Breast epithelium (tissue), 4 donors: ENCODE measurements around the gene PCDH9. TPM values are rescaled to one million over a fixed set of nuclear protein-coding genes. Genes with fewer than 3 reads are reported as not detected.

Source experiments
- DNase-seq, 2 donors: peaks; one replicate each; pipeline ENCODE4 v3.0.0-alpha.2; 2019; ENCODE audit warnings: low spot score in 2 of 2
- H3K27ac ChIP-seq, 2 donors: fragments of 200-600 bp; sonication (generic) in 1 of 2; one replicate each; pipeline ENCODE4 v1.5.1; 2016 to 2019; ENCODE audit warnings: mild to moderate bottlenecking in 1 of 2
- H3K27me3 ChIP-seq, 2 donors: fragments of 200-600 bp; sonication (generic) in 1 of 2; one replicate each; pipeline versions ENCODE4 v1.5.1 to v1.6.0; 2017 to 2019; ENCODE audit warnings: control low read depth in 1 of 2, mild to moderate bottlenecking in 1 of 2
- H3K36me3 ChIP-seq: fragments of 200-600 bp; one replicate; pipeline ENCODE4 v1.5.1; 2019
- H3K4me1 ChIP-seq, 2 donors: fragments of 200-600 bp; sonication (generic); one replicate each; pipeline ENCODE4 v1.5.1; 2016 to 2019; ENCODE audit warnings: control low read depth in 1 of 2
- H3K4me3 ChIP-seq, 3 donors: fragments of 200-600 bp; sonication (generic); 1 replicate in 2 of 3; 2 replicates in 1 of 3; pipeline ENCODE4 v1.5.1; 2016 to 2019; ENCODE audit warnings: mild to moderate bottlenecking in 3 of 3, moderate library complexity in 2 of 3
- H3K9me3 ChIP-seq, 2 donors: fragments of 200-600 bp; sonication (generic) in 1 of 2; one replicate each; pipeline ENCODE4 v1.5.1; 2016 to 2019; ENCODE audit warnings: control low read depth in 1 of 2
- CTCF ChIP-seq, 3 donors: fragments of 450-650 bp; IDR thresholded peaks; one replicate each; pipeline ENCODE4 v1.5.1; 2016 to 2017; ENCODE audit warnings: antibody characterized with exemption in 3 of 3, mild to moderate bottlenecking in 3 of 3, moderate library complexity in 3 of 3
- POLR2A ChIP-seq: fragments of 450-650 bp; IDR thresholded peaks from one replicate; pipeline ENCODE4 v1.6.1; 2016; ENCODE audit warnings: antibody characterized with exemption, mild to moderate bottlenecking, moderate library complexity
- POLR2AphosphoS5 ChIP-seq, 3 donors: sonication (generic); formaldehyde crosslinking; IDR thresholded peaks; one replicate each; pipeline ENCODE4 v1.6.1; 2017; ENCODE audit warnings: antibody characterized with exemption in 3 of 3
- intact Hi-C: fragments of 100-400 bp; cut with DNase I; formaldehyde crosslinking; loops from one replicate; pipeline ENCODE4 v1.15.1; 2023; ENCODE audit warnings: low total_unique reads
- total RNA-seq, 3 donors: library from RNA; depleted of rRNA; stranded (reverse); fragments of >200 nt; gene quantifications; one replicate each; pipeline ENCODE4 v1.1.0, GENCODE V29; 2016

PCDH9 gene
- total RNA-seq, 3 donors from 2014 or later: 0.98 to 26.7 (median 3.7) TPM

- no peaks in the 10 kb centered on the region for H3K36me3 ChIP-seq
- TF ChIP-seq POLR2A (no peak), POLR2AphosphoS5 (IDR thresholded peaks at IDR 0.05) (no peak), CTCF (IDR thresholded peaks at IDR 0.05) (no peak)
- H3K9me3 ChIP-seq: no peaks in the 10 kb centered on the region
- H3K4me3 ChIP-seq: no peak overlapping the region
- no peaks in the 10 kb centered on the region for H3K27me3 ChIP-seq
- intact Hi-C loops: no loop called here
- no peaks in the 10 kb centered on the region for H3K4me1 ChIP-seq
- DNase-seq: no peak
- H3K27ac ChIP-seq: no peak overlapping the region
These were observed 882.5 kb downstream of the PCDH9 start for GRCh38 chr13:66347486-66348117.

GRCh38 chr13:66345971-66346370, 884.2 kb downstream of the PCDH9 start:
- TF ChIP-seq CTCF (IDR thresholded peaks at IDR 0.05): no peak
- TF ChIP-seq POLR2AphosphoS5 (IDR thresholded peaks at IDR 0.05): no peak
- TF ChIP-seq POLR2A: no peak
- H3K9me3 ChIP-seq: no peaks in the 10 kb centered on the region
- no peak overlapping the region for H3K27ac ChIP-seq
- intact Hi-C loops: no loop called here
- no peaks in the 10 kb centered on the region for H3K27me3 ChIP-seq
- H3K4me3 ChIP-seq: no peak overlapping the region
- H3K36me3 ChIP-seq: no peaks in the 10 kb centered on the region
- DNase-seq: no peak
- no peaks in the 10 kb centered on the region for H3K4me1 ChIP-seq

GRCh38 chr13:66345518-66345810, 884.7 kb downstream of the PCDH9 start:
- no peak for DNase-seq
- no peak for TF ChIP-seq POLR2AphosphoS5 (IDR thresholded peaks at IDR 0.05)
- no peak for TF ChIP-seq POLR2A
- TF ChIP-seq CTCF (IDR thresholded peaks at IDR 0.05): no peak
- Histone ChIP-seq H3K4me1 (no peaks in the 10 kb centered on the region), H3K36me3 (no peaks in the 10 kb centered on the region), H3K4me3 (no peak overlapping the region), H3K27me3 (no peaks in the 10 kb centered on the region), H3K27ac (no peak overlapping the region), H3K9me3 (no peaks in the 10 kb centered on the region)
- intact Hi-C loops: no loop called here

GRCh38 chr13:66344805-66345517, 885.2 kb downstream of the PCDH9 start:
- Histone ChIP-seq H3K4me1 (no peaks in the 10 kb centered on the region), H3K27ac (no peak overlapping the region), H3K36me3 (no peaks in the 10 kb centered on the region), H3K9me3 (no peaks in the 10 kb centered on the region), H3K4me3 (no peak overlapping the region), H3K27me3 (no peaks in the 10 kb centered on the region)
- intact Hi-C loops: no loop called here
- TF ChIP-seq POLR2A (no peak), POLR2AphosphoS5 (IDR thresholded peaks at IDR 0.05) (no peak), CTCF (IDR thresholded peaks at IDR 0.05) (no peak)
- DNase-seq: no peak

- no peak overlapping the region for H3K27ac ChIP-seq
- intact Hi-C loops: no loop called here
- DNase-seq: no peak
- TF ChIP-seq POLR2AphosphoS5 (IDR thresholded peaks at IDR 0.05): no peak
- TF ChIP-seq CTCF (IDR thresholded peaks at IDR 0.05): no peak
- no peak for TF ChIP-seq POLR2A
- H3K4me1 ChIP-seq: no peaks in the 10 kb centered on the region
- H3K36me3 ChIP-seq: no peaks in the 10 kb centered on the region
- no peaks in the 10 kb centered on the region for H3K27me3 ChIP-seq
- no peaks in the 10 kb centered on the region for H3K9me3 ChIP-seq
- H3K4me3 ChIP-seq: no peak overlapping the region
These were observed 886.8 kb downstream of the PCDH9 start for GRCh38 chr13:66343224-66343828.
